PC-9 (cell line): ENCODE data around the gene KLRF1.

Experiments
- CTCF ChIP-seq: fragments of 200-600 bp; sonication (generic); conservative IDR thresholded peaks from 2 replicates; pipeline ENCODE4 v1.6.1; 2017; ENCODE audit warnings: mixed run types, antibody characterized with exemption, mild to moderate bottlenecking, moderate library complexity
- EZH2 ChIP-seq: fragments of 200-600 bp; sonication (generic); IDR thresholded peaks from 2 replicates; pipeline ENCODE4 v1.8.0; 2017; ENCODE audit warnings: antibody characterized with exemption, low read depth

GRCh38 chr12:9858135-9858534, 30.9 kb downstream of the KLRF1 start:
- TF ChIP-seq EZH2 = no peak
- TF ChIP-seq CTCF = no peak
